Neural progenitor cell (in vitro differentiated cells): ENCODE measurements around the gene EZR. TPM values are rescaled to one million over a fixed set of nuclear protein-coding genes. Genes with fewer than 3 reads are reported as not detected.

Experiments used
- DNase-seq: peaks from one replicate; pipeline ENCODE4 v3.0.0-alpha.2; 2016; ENCODE audit warnings: low spot score
- H2AFZ ChIP-seq: fragments of 200-600 bp; sonication (generic); replicated peaks from 2 replicates; pipeline ENCODE4 v1.6.1; 2016; ENCODE audit warnings: antibody characterized with exemption
- H3F3A ChIP-seq: fragments of 200-600 bp; sonication (generic); 2 replicates; pipeline ENCODE4 v1.6.1; 2016; ENCODE audit warnings: antibody characterized with exemption, low read depth
- H3K27ac ChIP-seq: fragments of 200-600 bp; sonication (generic); 2 replicates; pipeline ENCODE4 v1.5.1; 2016; ENCODE audit warnings: mild to moderate bottlenecking
- H3K27me3 ChIP-seq: fragments of 200-600 bp; sonication (generic); 2 replicates; pipeline ENCODE4 v1.6.1; 2016; ENCODE audit warnings: mild to moderate bottlenecking, moderate library complexity
- H3K36me3 ChIP-seq: fragments of 200-600 bp; sonication (generic); 2 replicates; pipeline ENCODE4 v1.5.1; 2016
- H3K4me1 ChIP-seq: fragments of 200-600 bp; sonication (generic); 2 replicates; pipeline ENCODE4 v1.6.1; 2016; ENCODE audit warnings: mixed run types
- H3K4me2 ChIP-seq: fragments of 200-600 bp; sonication (generic); 2 replicates; pipeline ENCODE4 v1.6.1; 2016
- H3K4me3 ChIP-seq: fragments of 200-600 bp; sonication (generic); 2 replicates; pipeline ENCODE4 v1.5.1; 2016
- H3K79me2 ChIP-seq: fragments of 200-600 bp; sonication (generic); 2 replicates; pipeline ENCODE4 v1.6.1; 2016; ENCODE audit warnings: low read depth
- H3K9ac ChIP-seq: fragments of 200-600 bp; sonication (generic); 2 replicates; pipeline ENCODE4 v1.6.1; 2016
- H3K9me3 ChIP-seq: fragments of 200-600 bp; sonication (generic); 2 replicates; pipeline ENCODE4 v1.5.1; 2016; ENCODE audit warnings: low read depth
- H4K20me1 ChIP-seq: fragments of 200-600 bp; sonication (generic); 2 replicates; pipeline ENCODE4 v1.6.1; 2016; ENCODE audit warnings: low read depth
- H3K27ac Mint-ChIP-seq: 3 replicates; pipeline ENCODE4 v1.8.0; 2021; ENCODE audit warnings: mixed read lengths
- H3K27me3 Mint-ChIP-seq: 2 replicates; pipeline ENCODE4 v1.8.0; 2022; ENCODE audit warnings: low read depth, mild to moderate bottlenecking, inconsistent platforms, moderate library complexity, mixed read lengths; ENCODE audit not compliant: insufficient read depth
- H3K36me3 Mint-ChIP-seq: 3 replicates; pipeline ENCODE4 v1.8.0; 2021; ENCODE audit warnings: mixed read lengths
- H3K4me1 Mint-ChIP-seq: 3 replicates; pipeline ENCODE4 v1.8.0; 2021; ENCODE audit warnings: mixed read lengths
- H3K4me3 Mint-ChIP-seq: 3 replicates; pipeline ENCODE4 v1.8.0; 2021; ENCODE audit warnings: mild to moderate bottlenecking, moderate library complexity, mixed read lengths
- H3K9me3 Mint-ChIP-seq: 3 replicates; pipeline ENCODE4 v1.8.0; 2020; ENCODE audit warnings: mixed read lengths
- EZH2 ChIP-seq: fragments of 200-600 bp; sonication (generic); IDR thresholded peaks from 2 replicates; pipeline ENCODE4 v1.6.1; 2017; ENCODE audit warnings: antibody characterized with exemption, mild to moderate bottlenecking, moderate library complexity
- EZH2phosphoT487 ChIP-seq: fragments of 200-600 bp; sonication (generic); IDR thresholded peaks from 2 replicates; pipeline ENCODE4 v1.6.1; 2017; ENCODE audit warnings: antibody characterized with exemption
- total RNA-seq: library from RNA; depleted of rRNA; stranded (reverse); fragments of >200 nt; gene quantifications from 2 replicates; pipeline ENCODE4 v1.2.3, GENCODE V29; 2015; ENCODE audit warnings: low replicate concordance
- TF ChIP-seq, protein P1 (sequence below): fragments of 200-600 bp; sonication (generic); IDR thresholded peaks from 2 replicates; pipeline ENCODE4 v1.5.1; 2017; ENCODE audit warnings: antibody characterized with exemption, mild to moderate bottlenecking

EZR gene
- total RNA-seq, 1 donor from 2014 or later: 52.0 TPM

DNA sequence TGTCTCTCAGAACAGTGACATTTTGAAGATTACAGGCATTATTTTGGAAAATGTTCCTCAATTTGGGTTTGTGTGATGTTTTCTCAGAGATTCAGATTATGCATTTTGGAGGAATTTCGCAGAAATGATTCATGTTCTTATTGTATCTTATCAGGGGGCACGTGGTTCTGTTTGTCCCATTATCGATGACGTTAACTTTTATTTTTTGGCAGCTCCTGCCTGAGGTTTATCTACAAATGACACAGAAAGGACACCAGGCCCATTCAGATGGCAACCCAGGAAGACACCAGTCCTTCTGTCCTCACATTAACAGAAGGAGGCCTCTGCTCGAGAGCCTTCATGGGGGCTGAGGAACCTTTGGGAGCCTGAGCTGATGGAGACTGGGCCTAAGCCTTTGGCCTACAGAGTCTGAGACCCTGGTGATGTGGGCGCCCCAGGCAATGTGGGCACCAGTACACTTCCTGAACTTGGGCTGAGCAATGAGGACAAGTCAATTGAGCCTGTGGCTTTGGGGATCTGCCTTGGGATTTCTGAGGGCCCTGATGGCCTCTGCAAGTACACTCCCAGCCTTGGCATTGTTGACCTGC lies 41.2 kb upstream of the EZR start:
- H3K36me3 ChIP-seq: no peaks in the 10 kb centered on the region
- H3K9me3 ChIP-seq: no peaks in the 10 kb centered on the region
- H3K4me2 ChIP-seq: no peak overlapping the region
- TF ChIP-seq EZH2 (no peak), EZH2phosphoT487 (no peak)
- TF ChIP-seq, protein P1, sequence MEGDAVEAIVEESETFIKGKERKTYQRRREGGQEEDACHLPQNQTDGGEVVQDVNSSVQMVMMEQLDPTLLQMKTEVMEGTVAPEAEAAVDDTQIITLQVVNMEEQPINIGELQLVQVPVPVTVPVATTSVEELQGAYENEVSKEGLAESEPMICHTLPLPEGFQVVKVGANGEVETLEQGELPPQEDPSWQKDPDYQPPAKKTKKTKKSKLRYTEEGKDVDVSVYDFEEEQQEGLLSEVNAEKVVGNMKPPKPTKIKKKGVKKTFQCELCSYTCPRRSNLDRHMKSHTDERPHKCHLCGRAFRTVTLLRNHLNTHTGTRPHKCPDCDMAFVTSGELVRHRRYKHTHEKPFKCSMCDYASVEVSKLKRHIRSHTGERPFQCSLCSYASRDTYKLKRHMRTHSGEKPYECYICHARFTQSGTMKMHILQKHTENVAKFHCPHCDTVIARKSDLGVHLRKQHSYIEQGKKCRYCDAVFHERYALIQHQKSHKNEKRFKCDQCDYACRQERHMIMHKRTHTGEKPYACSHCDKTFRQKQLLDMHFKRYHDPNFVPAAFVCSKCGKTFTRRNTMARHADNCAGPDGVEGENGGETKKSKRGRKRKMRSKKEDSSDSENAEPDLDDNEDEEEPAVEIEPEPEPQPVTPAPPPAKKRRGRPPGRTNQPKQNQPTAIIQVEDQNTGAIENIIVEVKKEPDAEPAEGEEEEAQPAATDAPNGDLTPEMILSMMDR: no peak
- H3K27ac ChIP-seq: no peak overlapping the region
- H2AFZ ChIP-seq: no peak overlapping the region
- no peaks in the 10 kb centered on the region for H3K27me3 ChIP-seq
- Mint-ChIP-seq H3K36me3 (no peaks in the 10 kb centered on the region), H3K27ac (no peak overlapping the region), H3K9me3 (peaks cover 2% of the 10 kb centered on the region), H3K4me3 (no peak overlapping the region), H3K27me3 (peaks cover 5% of the 10 kb centered on the region), H3K4me1 (peaks cover 13% of the 10 kb centered on the region)
- no peaks in the 10 kb centered on the region for H3K4me1 ChIP-seq
- H3K79me2 ChIP-seq: no peaks in the 10 kb centered on the region
- H3K4me3 ChIP-seq: no peak overlapping the region
- DNase-seq: no peak
- H3K9ac ChIP-seq: no peak overlapping the region
- no peaks in the 10 kb centered on the region for H4K20me1 ChIP-seq
- H3F3A ChIP-seq: no peaks in the 10 kb centered on the region

DNA sequence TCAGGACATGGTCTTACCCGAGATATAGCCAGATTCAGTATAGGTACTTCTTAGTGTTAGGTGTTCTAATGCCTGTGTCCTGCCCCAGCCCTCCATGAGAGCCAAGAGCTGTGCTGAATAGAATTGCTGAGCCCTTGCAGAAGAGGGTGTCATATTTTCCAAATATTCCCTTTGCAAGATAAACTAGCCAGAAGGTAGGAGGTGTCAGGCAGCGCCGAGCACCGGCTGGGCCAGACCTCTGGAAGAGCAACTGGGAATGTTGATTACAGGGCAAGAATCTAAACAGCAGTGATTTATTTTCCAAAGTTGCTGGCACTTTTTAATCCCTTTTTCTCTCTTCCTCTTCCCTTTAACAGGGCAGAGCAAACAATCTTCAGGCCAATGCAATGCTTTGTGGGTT lies 37.1 kb upstream of the EZR start:
- Histone ChIP-seq H4K20me1 (peaks cover 5% of the 10 kb centered on the region), H3K9me3 (no peaks in the 10 kb centered on the region), H3K79me2 (no peaks in the 10 kb centered on the region), H3K9ac (no peak overlapping the region), H3K27me3 (peaks cover 10% of the 10 kb centered on the region), H3K4me1 (peaks cover 15% of the 10 kb centered on the region), H3K27ac (no peak overlapping the region), H3K4me3 (no peak overlapping the region), H3K36me3 (no peaks in the 10 kb centered on the region), H3F3A (peaks cover 21% of the 10 kb centered on the region), H2AFZ (no peak overlapping the region), H3K4me2 (no peak overlapping the region)
- TF ChIP-seq EZH2phosphoT487: no peak
- TF ChIP-seq, protein P1: no peak
- TF ChIP-seq EZH2: no peak
- Mint-ChIP-seq H3K4me1 (peaks cover 16% of the 10 kb centered on the region), H3K9me3 (peaks cover 2% of the 10 kb centered on the region), H3K27ac (no peak overlapping the region), H3K36me3 (no peaks in the 10 kb centered on the region), H3K27me3 (peaks cover 1% of the 10 kb centered on the region), H3K4me3 (no peak overlapping the region)
- no peak for DNase-seq

- DNase-seq: no peak
- no peak overlapping the region for H3K4me3 Mint-ChIP-seq
These were observed 35.3 kb upstream of the EZR start for GRCh38 chr6:158854214-158855101.

More at GRCh38 chr6:158854214-158855101, 35.3 kb upstream of the EZR start:
- Histone ChIP-seq H3K27me3 (peaks cover 10% of the 10 kb centered on the region), H3K4me3 (no peak overlapping the region), H3K27ac (no peak overlapping the region), H3K4me2 (no peak overlapping the region), H4K20me1 (peaks cover 5% of the 10 kb centered on the region), H3F3A (peaks cover 21% of the 10 kb centered on the region), H3K36me3 (no peaks in the 10 kb centered on the region), H2AFZ (no peak overlapping the region), H3K9me3 (no peaks in the 10 kb centered on the region), H3K79me2 (no peaks in the 10 kb centered on the region), H3K4me1 (peaks cover 15% of the 10 kb centered on the region), H3K9ac (no peak overlapping the region)
- no peaks in the 10 kb centered on the region for H3K36me3 Mint-ChIP-seq
- H3K27me3 Mint-ChIP-seq: peaks cover 4% of the 10 kb centered on the region
- H3K9me3 Mint-ChIP-seq: peaks cover 2% of the 10 kb centered on the region
- no peak for TF ChIP-seq EZH2phosphoT487
- TF ChIP-seq, protein P1: no peak
- no peak for TF ChIP-seq EZH2
- H3K4me1 Mint-ChIP-seq: peaks cover 32% of the 10 kb centered on the region
- H3K27ac Mint-ChIP-seq: no peak overlapping the region
